GM20000 (cell line): ENCODE measurements around the gene AOX1.

Source experiments
- DNase-seq: peaks from one replicate; pipeline ENCODE4 v3.0.0; 2012; ENCODE audit warnings: low spot score
- TF ChIP-seq, protein P1 (sequence below): IDR thresholded peaks from 2 replicates; pipeline ENCODE4 v1.5.1; 2012; ENCODE audit warnings: mild to moderate bottlenecking, control low read depth; ENCODE audit errors: extremely low read depth, missing control alignments

AOX1 gene

DNA sequence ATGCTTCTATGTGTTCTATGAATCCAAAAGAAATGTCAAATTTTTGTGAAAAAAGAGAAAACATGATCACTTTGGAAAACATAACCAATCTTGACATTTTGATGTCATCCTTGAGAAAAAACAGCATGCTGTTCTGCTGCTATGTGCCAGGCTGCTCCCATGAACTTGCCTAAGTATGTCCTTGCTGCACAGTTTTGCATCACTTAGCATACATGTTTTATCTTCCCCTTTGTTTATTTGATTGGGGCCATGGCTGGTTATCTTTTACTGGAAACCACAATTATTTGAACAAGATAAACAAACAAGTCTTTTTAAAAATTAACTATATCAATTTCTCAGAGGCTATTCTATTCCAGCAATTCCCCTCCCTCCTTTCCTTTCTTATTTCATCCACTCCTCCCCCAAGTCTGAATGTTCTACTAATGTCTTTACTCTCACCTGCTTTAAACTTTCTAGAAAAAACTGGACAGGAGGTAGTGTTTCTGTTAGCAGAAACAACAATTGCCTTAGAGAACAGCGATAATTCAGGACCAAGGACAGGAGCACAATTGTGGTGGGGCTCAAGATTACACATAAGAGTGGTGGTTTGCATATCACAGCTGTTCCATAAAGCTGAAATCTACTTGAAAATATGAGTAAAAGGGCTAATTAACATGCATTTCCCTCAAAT lies 6.7 kb downstream of the AOX1 start:
- no peak for DNase-seq
- TF ChIP-seq, protein P1, sequence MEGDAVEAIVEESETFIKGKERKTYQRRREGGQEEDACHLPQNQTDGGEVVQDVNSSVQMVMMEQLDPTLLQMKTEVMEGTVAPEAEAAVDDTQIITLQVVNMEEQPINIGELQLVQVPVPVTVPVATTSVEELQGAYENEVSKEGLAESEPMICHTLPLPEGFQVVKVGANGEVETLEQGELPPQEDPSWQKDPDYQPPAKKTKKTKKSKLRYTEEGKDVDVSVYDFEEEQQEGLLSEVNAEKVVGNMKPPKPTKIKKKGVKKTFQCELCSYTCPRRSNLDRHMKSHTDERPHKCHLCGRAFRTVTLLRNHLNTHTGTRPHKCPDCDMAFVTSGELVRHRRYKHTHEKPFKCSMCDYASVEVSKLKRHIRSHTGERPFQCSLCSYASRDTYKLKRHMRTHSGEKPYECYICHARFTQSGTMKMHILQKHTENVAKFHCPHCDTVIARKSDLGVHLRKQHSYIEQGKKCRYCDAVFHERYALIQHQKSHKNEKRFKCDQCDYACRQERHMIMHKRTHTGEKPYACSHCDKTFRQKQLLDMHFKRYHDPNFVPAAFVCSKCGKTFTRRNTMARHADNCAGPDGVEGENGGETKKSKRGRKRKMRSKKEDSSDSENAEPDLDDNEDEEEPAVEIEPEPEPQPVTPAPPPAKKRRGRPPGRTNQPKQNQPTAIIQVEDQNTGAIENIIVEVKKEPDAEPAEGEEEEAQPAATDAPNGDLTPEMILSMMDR, result no peak

DNA sequence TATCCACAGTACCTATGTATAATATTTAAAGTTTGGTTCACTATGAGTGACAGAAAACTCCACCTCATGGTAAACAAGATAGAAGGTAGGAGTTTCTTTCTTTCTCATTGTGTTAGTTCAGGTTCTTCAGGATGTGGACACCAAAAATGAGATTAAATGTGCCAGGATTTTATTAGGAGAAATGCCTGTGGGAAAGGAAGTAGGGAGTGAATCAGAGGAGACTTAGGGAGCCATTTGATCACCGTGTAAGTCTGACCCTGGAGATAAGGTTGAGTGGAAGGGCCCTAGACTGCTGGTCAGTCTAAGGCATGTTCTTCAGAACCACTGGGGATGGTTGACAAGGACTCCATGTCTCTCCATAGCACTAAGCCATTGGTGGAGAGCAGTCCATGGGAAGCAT lies 8.1 kb downstream of the AOX1 start:
- no peak for DNase-seq

GRCh38 chr2:200595913-200596312 lies 10.1 kb downstream of the AOX1 start:
- no peak for DNase-seq
- TF ChIP-seq, protein P1, result no peak

More for the DNA sequence above, 8.1 kb downstream of the AOX1 start:
- TF ChIP-seq, protein P1, result no peak

DNA sequence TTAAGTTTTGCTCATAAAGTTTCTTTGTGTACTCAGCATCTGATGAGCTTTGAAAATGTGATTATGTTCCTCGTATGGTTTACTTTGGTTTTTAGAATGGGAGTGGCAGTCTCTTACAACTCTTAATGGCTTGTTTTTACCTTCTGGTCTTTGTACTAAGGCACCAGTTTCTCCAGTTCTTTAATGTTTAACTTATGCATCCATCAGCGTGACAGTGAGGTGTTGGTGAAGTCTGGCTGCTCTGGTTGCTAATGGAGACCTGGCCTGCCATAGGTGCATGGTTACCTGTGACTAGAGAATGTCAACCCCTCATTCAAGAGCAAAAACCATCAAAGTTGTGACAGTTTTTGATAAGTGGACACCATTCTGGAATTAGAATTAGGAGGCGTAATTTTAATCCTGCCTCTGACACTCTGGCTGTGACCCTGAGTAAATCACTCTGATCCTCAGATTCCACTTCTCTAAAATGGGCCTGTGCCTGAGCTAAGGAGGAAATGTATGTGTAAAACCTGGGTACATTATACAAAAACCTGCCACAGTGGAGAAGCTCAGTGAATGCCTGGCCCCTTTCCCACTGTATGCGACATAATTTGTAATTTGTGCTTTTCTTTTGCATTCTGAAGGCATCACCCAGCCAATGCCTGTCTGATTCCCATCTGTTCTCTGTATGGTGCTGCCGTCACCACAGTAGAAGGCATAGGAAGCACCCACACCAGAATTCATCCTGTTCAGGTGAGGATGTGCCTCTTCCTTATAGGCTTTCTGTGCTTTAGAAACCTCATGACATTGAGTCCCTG lies 11.2 kb downstream of the AOX1 start:
- DNase-seq, result no peak
- TF ChIP-seq, protein P1, result no peak

DNA sequence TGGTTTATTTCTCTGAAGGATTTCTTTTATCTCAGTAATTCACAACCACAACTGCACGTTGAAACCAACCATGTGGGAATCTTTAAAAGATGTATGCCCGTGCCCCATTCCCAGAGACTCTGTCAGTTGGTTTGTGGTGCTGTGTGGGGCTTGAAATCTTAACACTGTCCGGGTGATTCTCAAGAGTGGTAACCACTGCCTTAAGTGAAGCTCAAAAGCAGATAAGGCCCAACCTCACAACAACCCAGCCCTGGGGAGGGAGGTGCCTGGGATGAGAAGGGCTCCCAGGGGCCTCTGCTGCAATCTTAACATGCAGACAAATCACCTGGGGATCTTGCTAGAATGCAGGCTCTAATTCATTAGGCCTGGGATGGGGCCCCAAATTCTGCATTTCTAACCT lies 13.4 kb downstream of the AOX1 start:
- TF ChIP-seq, protein P1, result no peak

GRCh38 chr2:200600549-200601225 lies 14.9 kb downstream of the AOX1 start:
- DNase-seq, result no peak
- TF ChIP-seq, protein P1, result no peak

More for the DNA sequence above, 13.4 kb downstream of the AOX1 start:
- DNase-seq, result no peak

- TF ChIP-seq, protein P1, result no peak
- no peak for DNase-seq
Measured at GRCh38 chr2:200602584-200602983, 16.8 kb downstream of the AOX1 start.
